ENCODE results near the gene OCIAD1. TPM values are rescaled to one million over a fixed set of nuclear protein-coding genes. Genes with fewer than 3 reads are reported as not detected.

Gene OCIAD1
- total and polyA plus RNA-seq, 10 of the 15 experiments (the other 5 are each of a cell fraction or from before 2014, with no cell fraction given), result 89.1 to 196 (median 136) TPM

- TF ChIP-seq RAD21 (IDR thresholded peaks at IDR 0.05; ENCODE audit: insufficient read depth, low read depth, low read length) (peak; percentile 35), CTCF (IDR thresholded peaks at IDR 0.05 in 2 of 3, conservative IDR thresholded peaks at IDR 0.05 in 1 of 3; ENCODE audit: control insufficient read depth in 2 of 3, extremely low read depth in 1 of 3, insufficient read depth in 1 of 3, low read depth in 3 of 3, low read length in 3 of 3) (0 out of 6 replicates have a peak, but pooled peaks of 1 of the 3 experiments have one; percentile 11), REST (IDR thresholded peaks at IDR 0.05; ENCODE audit: low read depth, low read length) (no peak), ZBTB4 (CRISPR knock-in tag; IDR thresholded peaks at IDR 0.05) (no peak), CHD1 (IDR thresholded peaks at IDR 0.05; ENCODE audit: low read depth, low read length) (no peak), TCF7 (IDR thresholded peaks at IDR 0.05; ENCODE audit: borderline replicate concordance) (no peak), CREB1 (IDR thresholded peaks at IDR 0.05; ENCODE audit: low read depth) (no peak), TCF12 (IDR thresholded peaks at IDR 0.05; ENCODE audit: low read depth, low read length) (no peak), ASH2L (IDR thresholded peaks at IDR 0.05; ENCODE audit: borderline replicate concordance, low read depth) (no peak), ATF7 (IDR thresholded peaks at IDR 0.05; ENCODE audit: low read depth) (no peak), NR2F1 (conservative IDR thresholded peaks at IDR 0.05) (no peak), TARDBP (IDR thresholded peaks at IDR 0.05; ENCODE audit: borderline replicate concordance) (no peak), SUZ12 (IDR thresholded peaks at IDR 0.05; ENCODE audit: unreplicated experiment) (no peak), FOXK2 (IDR thresholded peaks at IDR 0.05) (no peak), IKZF2 (IDR thresholded peaks at IDR 0.05) (no peak)
- CTCF ChIA-PET, result no interaction called here
- DNase-seq (ENCODE audit: low read depth, low spot score) (no peak), FAIRE-seq (no peak), ATAC-seq (peak; percentile 51; the same call in 2 of the 3 replicates)
- Histone ChIP-seq H3K79me2 (ENCODE audit: control insufficient read depth, insufficient read depth, low read length) (no peaks in the 10 kb centered on the region), H3K27me3 (replicated peaks in 1 of 2; ENCODE audit: control insufficient read depth in 2 of 2, insufficient read depth in 2 of 2, low read length in 1 of 2) (no peaks in the 10 kb centered on the region), H2AFZ (ENCODE audit: control insufficient read depth, low read depth, low read length) (no peak overlapping the region), H3K4me2 (ENCODE audit: control insufficient read depth, insufficient read depth) (no peak overlapping the region), H3K9ac (ENCODE audit: control insufficient read depth, insufficient read depth, low read length) (no peak overlapping the region), H3K4me1 (ENCODE audit: control insufficient read depth, insufficient read depth, low read length) (no peaks in the 10 kb centered on the region), H3K27ac (ENCODE audit: control insufficient read depth, insufficient read depth) (no peak overlapping the region), H3K36me3 (ENCODE audit: control insufficient read depth in 2 of 2, insufficient read depth in 2 of 2, low read length in 1 of 2) (no peaks in the 10 kb centered on the region), H3K9me3 (replicated peaks; ENCODE audit: control insufficient read depth, insufficient read depth, low read length) (no peaks in the 10 kb centered on the region), H3K4me3 (no peak overlapping the region), H4K20me1 (ENCODE audit: control insufficient read depth, insufficient read depth) (no peaks in the 10 kb centered on the region)
- WGBS (ENCODE audit: insufficient coverage, insufficient replicate concordance, low lambda C conversion rate, missing lambda C conversion rate), result 31% methylated on average over 1 of the region's 1 CpG
- RAD21 ChIA-PET (ENCODE audit: unreplicated experiment), result no interaction called here
- POLR2A ChIA-PET, result no interaction called here
- in situ Hi-C loops (cut with MboI) (no loop called here), intact Hi-C loops (cut with micrococcal nuclease; ENCODE audit: unreplicated experiment) (loop anchor here (2.0 to 5.0 kb wide), 2 partner anchors 57 to 84 kb away; no protein-coding TSS in a partner anchor)
- no TSS peak for BruUV-seq (replicated peaks)
- SMC1A ChIA-PET (ENCODE audit: uncharacterized antibody, unreplicated experiment), result interaction anchor here (1.0 kb wide), 1 partner anchor 299 kb away, joined by 4 read pairs; no protein-coding TSS in a partner anchor
These were observed 47.1 kb downstream of the OCIAD1 start for GRCh38 chr4:48877827-48878535.

All from GM12878 (cell line).